Astrocyte of the hippocampus (primary cell): Measurements from ENCODE around the gene ZNF197.
"Not testable (repeated sequence)": the region's sequence is repeated elsewhere in the genome, so short reads cannot be mapped to it uniquely, and the experiment has no call there.

Experiments used
- DNase-seq: peaks from one replicate; pipeline ENCODE4 v3.0.0; 2011; ENCODE audit warnings: low read depth, low spot score

The ZNF197 gene

DNA sequence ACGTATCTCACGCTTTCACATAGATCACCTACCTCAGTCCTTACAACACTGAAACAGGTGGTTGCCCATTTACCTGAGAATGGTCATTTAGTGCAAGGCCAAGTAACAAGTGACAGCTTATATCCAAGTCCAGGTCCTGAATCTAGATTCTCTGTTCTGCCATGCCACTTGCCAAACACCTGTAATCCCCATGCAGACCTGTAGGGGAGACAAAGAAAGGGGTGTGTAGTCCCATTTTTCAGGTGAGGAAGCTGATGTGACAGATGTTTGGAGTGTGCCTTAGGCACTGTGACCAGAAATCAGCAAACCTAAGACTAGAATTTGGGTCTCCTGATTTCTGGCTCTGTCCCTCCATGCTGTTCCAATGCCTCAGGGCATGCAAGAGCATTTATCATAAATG is 36.4 kb downstream of the ZNF197 start:
- DNase-seq = no peak

DNA sequence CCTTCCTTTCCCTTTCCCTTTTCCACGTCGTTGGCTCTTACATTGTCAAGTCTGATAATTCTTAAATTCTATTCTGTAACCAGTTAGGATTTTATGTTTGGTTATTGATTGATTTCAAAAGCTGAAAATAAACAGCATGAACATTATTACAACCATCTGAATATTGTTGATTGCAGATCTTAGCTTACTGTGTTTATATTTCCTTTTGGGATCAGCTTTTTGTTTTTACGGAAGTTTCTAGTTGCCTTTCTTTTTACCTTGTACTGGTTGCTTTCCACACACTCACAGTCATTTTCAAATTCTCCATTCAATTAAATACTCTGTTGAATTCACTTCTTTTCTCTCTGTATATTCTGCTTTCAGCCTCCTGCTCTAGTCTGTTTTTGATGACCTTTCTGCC is 40.3 kb downstream of the ZNF197 start:
- DNase-seq = no peak

DNA sequence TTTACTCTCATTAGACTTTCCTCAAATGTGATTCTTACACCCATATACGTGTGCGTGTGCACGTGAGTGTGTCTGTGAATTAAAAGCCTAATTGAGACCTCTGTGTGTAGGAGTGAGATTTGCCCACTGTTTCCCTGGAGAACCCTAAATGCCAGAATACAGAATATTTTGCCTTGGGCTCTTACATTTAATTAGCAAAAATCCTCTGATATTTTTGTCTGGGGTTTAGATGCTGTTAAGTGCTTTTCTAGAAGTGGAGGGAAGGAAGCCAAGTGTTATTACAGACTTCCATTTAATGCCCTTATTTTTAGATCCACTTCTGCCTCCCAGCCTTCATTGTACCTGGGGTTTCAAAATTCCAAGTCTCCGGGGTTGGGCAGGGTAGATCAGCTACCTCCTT is 41.5 kb downstream of the ZNF197 start:
- no peak for DNase-seq

DNA sequence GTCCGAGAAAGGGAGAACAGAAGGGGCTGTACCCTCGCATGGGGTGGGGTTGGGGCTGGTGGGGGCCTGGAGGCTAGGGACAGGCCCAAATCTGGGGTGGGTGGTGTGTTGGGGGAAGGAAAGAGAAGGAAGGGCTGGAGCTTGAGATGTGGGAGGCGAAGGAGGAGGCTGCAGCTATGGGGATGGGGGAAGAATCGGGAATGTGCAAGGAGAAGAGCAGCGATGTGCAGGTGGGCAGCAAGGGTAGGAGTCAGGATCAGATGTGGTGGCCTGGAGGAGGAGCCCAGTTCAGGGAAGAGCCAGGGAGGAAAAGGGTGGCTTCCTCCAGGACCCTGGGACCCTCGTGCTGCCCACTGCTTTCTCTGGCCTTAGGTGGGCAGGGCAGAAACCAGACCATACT is 44.9 kb downstream of the ZNF197 start:
- DNase-seq = no peak

DNA sequence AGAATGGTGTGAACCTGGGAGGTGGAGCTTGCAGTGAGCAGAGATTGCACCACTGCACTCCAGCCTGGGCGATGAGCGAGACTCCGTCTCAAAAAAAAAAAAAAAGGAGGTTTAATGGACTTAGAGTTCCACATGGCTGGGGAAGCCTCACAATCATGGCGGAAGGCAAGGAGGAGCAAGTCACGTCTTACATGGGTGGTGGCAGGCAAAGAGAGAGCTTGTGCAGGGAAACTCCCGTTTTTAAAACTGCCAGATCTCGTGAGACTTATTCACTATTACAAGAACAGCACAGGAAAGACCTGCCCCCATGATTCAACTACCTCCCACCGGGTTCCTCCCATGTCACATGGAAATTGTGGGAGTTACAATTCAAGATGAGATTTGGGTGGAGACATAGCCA is 48.6 kb downstream of the ZNF197 start:
- DNase-seq = not testable (repeated sequence)

DNA sequence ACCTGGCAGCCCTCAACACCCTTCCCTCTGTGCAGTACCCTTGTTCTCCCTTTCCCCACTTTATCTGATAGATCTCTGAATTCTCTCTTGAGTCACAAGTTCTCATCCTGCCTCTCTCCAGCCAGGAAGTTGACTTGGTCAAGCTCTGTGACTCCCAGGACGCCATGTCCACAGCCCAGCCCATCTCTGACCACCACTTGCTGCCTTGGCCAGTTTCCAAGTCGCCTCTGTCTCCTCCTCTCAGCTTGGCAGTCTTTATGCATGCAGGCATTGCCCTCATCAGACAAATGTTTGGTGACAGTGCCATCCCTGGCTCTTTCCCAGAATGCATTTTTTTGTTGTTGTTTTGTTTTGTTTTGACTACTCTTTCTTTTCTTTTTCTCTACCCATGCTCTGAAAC is 49.4 kb downstream of the ZNF197 start:
- DNase-seq = no peak

DNA sequence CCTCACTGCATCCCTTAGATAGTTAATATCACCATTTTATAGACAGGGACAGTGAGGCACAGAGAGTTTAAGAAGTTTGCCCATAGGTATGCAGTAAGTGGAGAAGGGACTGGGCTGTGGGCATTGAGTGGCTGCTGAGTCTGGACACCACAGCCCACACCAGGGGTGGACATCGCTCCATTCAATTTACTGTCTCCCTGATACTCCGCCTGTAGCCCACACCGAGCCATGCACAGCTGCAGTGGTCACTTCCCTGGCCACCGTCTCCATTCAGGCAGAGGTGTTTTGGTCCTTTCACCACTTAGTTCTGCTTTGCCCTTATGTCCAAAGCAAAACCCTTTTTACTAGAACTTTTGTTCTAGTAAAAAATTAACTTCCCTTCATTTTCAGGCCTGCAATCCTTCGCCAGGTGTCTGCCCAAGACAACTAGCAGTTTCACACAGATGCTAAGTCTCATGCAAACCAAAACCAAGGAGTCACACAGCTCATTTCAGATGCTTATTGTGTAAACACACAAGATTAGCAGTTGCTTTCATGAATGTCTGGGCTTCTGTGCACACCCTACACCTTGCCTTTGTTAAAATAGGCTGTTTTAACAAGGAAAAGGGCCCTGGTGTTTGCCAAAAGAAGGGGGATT is 53.8 kb downstream of the ZNF197 start:
- no peak for DNase-seq

DNA sequence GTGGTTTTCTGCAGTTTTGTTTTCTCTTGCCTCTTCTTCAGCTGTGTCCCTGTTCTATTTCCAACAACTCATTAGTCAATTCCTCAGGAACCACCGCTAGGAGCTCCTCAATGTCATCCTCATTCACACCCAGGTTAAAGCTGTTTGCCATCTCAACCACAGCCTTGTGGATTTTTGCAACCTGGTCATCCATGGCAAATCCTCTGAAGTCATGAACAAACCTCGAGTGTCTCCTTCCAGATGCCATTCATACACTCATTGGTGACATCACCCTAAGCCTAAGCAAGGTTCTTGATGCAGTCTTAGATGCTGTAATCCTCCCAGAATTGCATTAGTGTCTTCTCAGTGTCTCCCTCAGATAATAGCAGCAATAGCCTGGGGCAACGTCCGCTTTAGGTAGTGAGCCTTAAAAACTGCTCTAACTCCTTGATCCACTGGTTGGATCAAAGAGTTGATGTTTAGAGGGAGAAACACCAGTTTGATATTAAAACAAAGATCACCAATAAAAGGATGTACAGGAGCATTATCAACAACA is 56.2 kb downstream of the ZNF197 start:
- no peak for DNase-seq

DNA sequence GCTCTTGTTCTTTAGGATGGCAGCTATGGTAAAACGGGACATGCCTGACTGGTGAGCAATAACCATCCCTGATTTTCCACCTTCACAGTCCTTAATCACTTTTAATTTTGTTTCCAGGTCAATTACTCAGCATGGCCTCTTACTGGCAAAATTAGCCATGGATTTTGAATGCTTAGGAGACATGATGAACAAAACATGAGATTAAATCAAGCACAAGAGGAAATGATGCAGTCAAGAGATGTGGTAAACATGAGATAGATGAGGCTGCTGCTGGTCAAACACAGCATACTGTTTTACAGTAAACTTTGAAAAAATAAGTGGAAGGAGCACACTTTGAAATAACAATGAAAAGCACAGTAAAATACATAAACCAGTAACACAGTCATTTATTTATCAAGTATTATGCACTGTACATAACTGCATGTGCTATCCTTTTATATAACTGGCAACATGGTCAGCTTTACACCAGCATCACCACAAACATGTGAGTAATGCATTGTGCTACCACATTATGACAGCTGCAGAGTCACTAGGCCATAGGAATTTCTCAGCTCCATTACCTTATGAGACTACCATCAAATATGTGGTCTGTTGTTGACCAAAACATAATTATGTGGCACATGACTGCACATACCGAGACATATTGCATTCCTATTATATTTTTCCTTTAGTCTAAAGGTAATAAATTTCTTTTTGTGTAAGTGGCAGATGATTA is 57.5 kb downstream of the ZNF197 start:
- DNase-seq = peak; percentile 55

DNA sequence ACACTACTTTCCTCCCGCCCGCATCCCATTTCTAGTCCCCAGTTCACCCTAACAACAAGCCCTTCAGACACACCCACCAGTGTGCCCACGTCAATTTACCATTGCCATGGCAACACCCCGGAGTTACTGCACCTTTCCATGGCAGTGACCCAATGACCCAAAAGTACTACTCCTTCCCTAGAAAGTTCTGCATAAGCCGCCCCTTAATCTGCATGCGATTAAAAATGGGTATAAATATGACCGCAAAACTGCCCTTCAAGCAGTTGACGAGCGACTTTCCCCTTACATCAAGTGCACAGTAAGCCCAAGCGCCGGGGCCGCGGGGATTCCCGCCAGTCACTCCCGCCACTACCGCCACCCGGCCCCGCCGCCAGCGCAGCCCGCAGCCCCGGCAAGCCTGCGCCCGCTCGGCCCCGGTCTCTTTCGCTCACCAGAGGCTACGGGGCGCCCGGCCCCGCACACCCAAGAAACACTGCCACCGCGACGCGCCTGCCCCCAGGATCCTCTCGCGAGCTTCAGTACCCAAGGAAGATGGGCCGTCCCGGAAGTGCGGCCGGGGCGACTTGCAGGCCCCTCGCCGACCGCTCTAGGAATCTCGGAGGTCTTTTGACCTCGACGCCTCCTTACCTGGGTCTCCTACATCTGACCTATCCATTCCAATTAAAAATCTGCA is 60.4 kb downstream of the ZNF197 start:
- DNase-seq = peak; percentile 91

DNA sequence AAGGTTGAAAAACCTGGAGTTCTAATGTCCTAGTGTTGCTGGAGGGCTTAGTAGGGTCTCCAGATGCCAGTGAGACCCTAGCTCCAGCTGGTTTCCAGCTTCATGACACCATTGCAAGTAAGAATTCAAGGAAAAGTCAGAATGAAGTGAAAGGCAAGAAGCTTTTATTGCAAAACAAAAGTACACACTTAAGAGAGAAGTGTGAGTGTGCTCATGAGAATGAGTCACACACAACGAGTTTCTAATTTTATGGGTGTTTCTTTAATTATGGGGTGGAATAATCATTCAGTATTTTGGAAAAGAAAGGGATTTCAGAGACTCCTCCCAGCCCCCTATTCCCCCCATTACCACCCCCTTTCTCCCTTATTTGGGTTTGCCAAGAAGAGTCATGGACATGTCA is 63.1 kb downstream of the ZNF197 start:
- DNase-seq = no peak
